CD4-positive, alpha-beta T cell (primary cell): Measurements from ENCODE around the gene OPA3. TPM values are rescaled to one million over a fixed set of nuclear protein-coding genes. Genes with fewer than 3 reads are reported as not detected.

ENCODE experiments used
- ATAC-seq: fragments of 200-7000 bp; cut with Tn5 transposase; one replicate; pipeline ENCODE4 v1.10.0; 2022; ENCODE audit warnings: mild to moderate bottlenecking; ENCODE audit not compliant: poor library complexity
- CTCF ChIA-PET: fragments of 350-600 bp; sonication (Branson Sonifier 250); formaldehyde crosslinking; loops from one replicate; lab custom pipeline; 2021; ENCODE audit warnings: antibody characterized with exemption, inconsistent platforms; lab: Charles Lee
- POLR2A ChIA-PET: fragments of 350-600 bp; sonication (Branson Sonifier 250); formaldehyde crosslinking; loops from one replicate; lab custom pipeline; 2021; ENCODE audit warnings: antibody characterized with exemption, inconsistent platforms; lab: Charles Lee
- DNase-seq, 14 experiments: peaks; one replicate each; pipeline ENCODE4 v3.0.0-alpha.2; 2013 to 2020; ENCODE audit warnings: mixed read lengths in 2 of 14
- H3K27ac ChIP-seq, 2 donors: one replicate each; pipeline versions ENCODE4 v1.5.1 to v1.7.0; 2013; ENCODE audit warnings: low read length in 2 of 2, low read depth in 1 of 2, mild to moderate bottlenecking in 1 of 2
- H3K27me3 ChIP-seq, 2 experiments: 1 replicate in 1 of 2; 2 replicates in 1 of 2; pipeline versions ENCODE4 v1.6.1 to v1.7.0; 2013; ENCODE audit warnings: low read length in 2 of 2, control low read depth in 1 of 2, mild to moderate bottlenecking in 1 of 2, moderate library complexity in 1 of 2; ENCODE audit not compliant: insufficient read depth in 2 of 2, control insufficient read depth in 1 of 2
- H3K36me3 ChIP-seq: one replicate; pipeline ENCODE4 v1.6.1; 2013; ENCODE audit warnings: low read length, control low read depth; ENCODE audit not compliant: insufficient read depth
- H3K4me1 ChIP-seq: one replicate; pipeline ENCODE4 v1.6.1; 2013; ENCODE audit warnings: low read length, control low read depth; ENCODE audit not compliant: insufficient read depth
- H3K4me3 ChIP-seq: one replicate; pipeline ENCODE4 v1.5.1; 2013; ENCODE audit warnings: mild to moderate bottlenecking, low read length, moderate library complexity
- H3K9me3 ChIP-seq, 2 experiments: 1 replicate in 1 of 2; 2 replicates in 1 of 2; pipeline versions ENCODE4 v1.6.1 to v1.7.0; 2013; ENCODE audit warnings: low read length in 2 of 2, mild to moderate bottlenecking in 2 of 2, control low read depth in 1 of 2, moderate library complexity in 1 of 2; ENCODE audit not compliant: control insufficient read depth in 1 of 2, insufficient read depth in 1 of 2
- H3K27ac Mint-ChIP-seq: one replicate; pipeline ENCODE4 v1.8.0; 2020; ENCODE audit warnings: mixed read lengths
- H3K27me3 Mint-ChIP-seq: one replicate; pipeline ENCODE4 v1.8.0; 2021; ENCODE audit warnings: mixed read lengths
- H3K36me3 Mint-ChIP-seq: one replicate; pipeline ENCODE4 v1.8.0; 2021; ENCODE audit warnings: low read depth, mixed read lengths
- H3K4me1 Mint-ChIP-seq: one replicate; pipeline ENCODE4 v1.8.0; 2021; ENCODE audit warnings: low read depth, mixed read lengths
- H3K4me3 Mint-ChIP-seq: one replicate; pipeline ENCODE4 v1.8.0; 2020; ENCODE audit warnings: mild to moderate bottlenecking, mixed read lengths
- H3K9me3 Mint-ChIP-seq: one replicate; pipeline ENCODE4 v1.8.0; 2020; ENCODE audit warnings: mixed read lengths
- CTCF ChIP-seq: fragments of 200-600 bp; IDR thresholded peaks from one replicate; pipeline ENCODE4 v1.8.0; 2022; ENCODE audit warnings: antibody characterized with exemption, mild to moderate bottlenecking
- intact Hi-C, 2 experiments: fragments of 100-400 bp; cut with DNase I in 1 of 2; cut with micrococcal nuclease in 1 of 2; formaldehyde crosslinking; loops; one replicate each; pipeline versions ENCODE4 v1.15.1 to v1.9.0; 2023 to 2025; cut with DNase I, micrococcal nuclease
- total RNA-seq, 174 experiments: library from RNA in 2 of 174; stranded (reverse) in 2 of 174; gene quantifications; one replicate each; pipeline ENCODE4 v1.2.3 and lab custom pipeline; 2021 to 2026

OPA3 gene
- total RNA-seq, 2 experiments from 2014 or later, result 3.1 to 3.2 TPM

- H3K4me1 ChIP-seq, result no peaks in the 10 kb centered on the region
- Mint-ChIP-seq H3K36me3 (peaks cover 1% of the 10 kb centered on the region), H3K4me1 (peaks cover 11% of the 10 kb centered on the region), H3K27ac (no peak overlapping the region), H3K9me3 (no peaks in the 10 kb centered on the region), H3K27me3 (no peaks in the 10 kb centered on the region), H3K4me3 (no peak overlapping the region)
- H3K9me3 ChIP-seq, result no peaks in the 10 kb centered on the region
- H3K36me3 ChIP-seq, result peaks cover 5% of the 10 kb centered on the region
- no peak overlapping the region for H3K4me3 ChIP-seq
- intact Hi-C loops, result no loop called here
- ChIA-PET CTCF (no interaction called here), POLR2A (interaction anchor here (0.6 kb wide), 1 partner anchor 10 kb away, joined by 3 read pairs; no protein-coding TSS in a partner anchor)
- H3K27ac ChIP-seq, result no peak overlapping the region
- ATAC-seq (no peak), DNase-seq (no peak)
- no peaks in the 10 kb centered on the region for H3K27me3 ChIP-seq
- no peak for TF ChIP-seq CTCF
These were observed 7.3 kb downstream of the OPA3 start for GRCh38 chr19:45577111-45577905.

DNA sequence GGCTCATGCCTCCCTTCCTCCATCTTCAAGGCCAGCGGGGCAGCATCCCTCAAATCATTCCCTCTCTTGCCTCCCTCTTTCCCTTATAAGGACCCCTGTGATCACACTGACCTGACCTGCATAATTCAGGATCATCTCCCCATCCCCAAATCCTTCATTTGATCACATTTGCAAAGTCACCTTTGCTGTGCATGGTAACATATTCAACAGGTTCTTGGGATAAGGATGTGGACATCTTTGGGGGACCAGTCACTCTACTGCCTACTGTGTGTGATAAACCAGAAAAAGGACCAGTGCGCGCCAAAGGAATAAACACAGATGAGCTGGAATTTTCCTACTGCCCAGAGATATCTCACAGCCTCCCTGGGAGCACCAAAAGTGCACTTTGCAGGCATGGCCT lies 7.9 kb downstream of the OPA3 start:
- H3K27ac ChIP-seq, result no peak overlapping the region

DNA sequence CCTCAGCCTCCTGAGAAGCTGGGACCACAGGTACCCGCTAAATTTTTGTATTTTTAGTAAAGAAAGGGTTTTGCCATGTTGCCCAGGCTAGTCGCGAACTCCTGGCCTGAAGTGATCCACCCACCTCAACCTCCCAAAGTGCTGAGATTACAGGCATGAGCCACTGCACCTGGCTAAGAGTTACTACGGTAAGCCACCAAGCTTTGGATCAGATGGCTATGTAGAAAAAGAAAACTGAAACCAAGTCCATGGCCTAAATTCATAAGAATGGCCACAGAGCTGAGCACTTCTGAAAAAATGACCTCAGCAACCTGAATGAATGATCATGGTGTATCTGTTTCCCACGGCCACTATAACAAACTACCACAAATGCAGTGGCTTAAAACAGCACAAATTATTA lies 9.4 kb downstream of the OPA3 start:
- Histone ChIP-seq H3K4me3 (no peak overlapping the region), H3K4me1 (no peaks in the 10 kb centered on the region), H3K36me3 (no peaks in the 10 kb centered on the region), H3K27me3 (no peaks in the 10 kb centered on the region), H3K9me3 (no peaks in the 10 kb centered on the region), H3K27ac (no peak overlapping the region)
- no peaks in the 10 kb centered on the region for H3K36me3 Mint-ChIP-seq
- no peak for TF ChIP-seq CTCF
- H3K27me3 Mint-ChIP-seq, result no peaks in the 10 kb centered on the region
- H3K4me3 Mint-ChIP-seq, result no peak overlapping the region
- H3K9me3 Mint-ChIP-seq, result no peaks in the 10 kb centered on the region
- H3K27ac Mint-ChIP-seq, result no peak overlapping the region
- POLR2A ChIA-PET, result no interaction called here
- CTCF ChIA-PET, result no interaction called here
- no peak for ATAC-seq
- intact Hi-C loops, result no loop called here
- peaks cover 7% of the 10 kb centered on the region for H3K4me1 Mint-ChIP-seq
- no peak for DNase-seq

More for the DNA sequence above, 7.9 kb downstream of the OPA3 start:
- no peak for DNase-seq
- Histone ChIP-seq H3K4me1 (no peaks in the 10 kb centered on the region), H3K36me3 (peaks cover 5% of the 10 kb centered on the region), H3K27me3 (no peaks in the 10 kb centered on the region), H3K4me3 (no peak overlapping the region), H3K9me3 (no peaks in the 10 kb centered on the region)
- ATAC-seq, result no peak
- Mint-ChIP-seq H3K27me3 (no peaks in the 10 kb centered on the region), H3K9me3 (no peaks in the 10 kb centered on the region), H3K36me3 (no peaks in the 10 kb centered on the region), H3K4me3 (no peak overlapping the region), H3K4me1 (peaks cover 11% of the 10 kb centered on the region), H3K27ac (no peak overlapping the region)
- intact Hi-C loops, result no loop called here
- no peak for TF ChIP-seq CTCF
- ChIA-PET CTCF (no interaction called here), POLR2A (interaction anchor here (0.6 kb wide), 1 partner anchor 9 kb away, joined by 3 read pairs; no protein-coding TSS in a partner anchor)
